Cardiac muscle cell (in vitro differentiated cells and primary cell): ENCODE measurements around the gene TAS1R2. TPM values are rescaled to one million over a fixed set of nuclear protein-coding genes. Genes with fewer than 3 reads are reported as not detected.
A peak's percentile ranks its signal among the peaks of the same experiment; 100 is the strongest.

Source experiments
- DNase-seq, 2 donors: peaks; one replicate each; pipeline versions ENCODE4 v3.0.0 to v3.0.0-alpha.2; 2010 to 2017; ENCODE audit warnings: low read depth in 1 of 2, low spot score in 1 of 2
- H3K27ac ChIP-seq: fragments of 200-600 bp; sonication (generic); 2 replicates; pipeline ENCODE4 v1.5.1; 2016
- H3K27me3 ChIP-seq: fragments of 200-600 bp; sonication (generic); 2 replicates; pipeline ENCODE4 v1.6.0; 2016; ENCODE audit warnings: control low read depth
- H3K36me3 ChIP-seq: fragments of 200-600 bp; sonication (generic); 2 replicates; pipeline ENCODE4 v1.5.1; 2016; ENCODE audit warnings: control low read depth
- H3K4me1 ChIP-seq: fragments of 200-600 bp; sonication (generic); 2 replicates; pipeline ENCODE4 v1.8.1; 2017; ENCODE audit warnings: low read depth, mild to moderate bottlenecking, mixed run types
- H3K4me3 ChIP-seq: fragments of 200-600 bp; sonication (generic); 2 replicates; pipeline ENCODE4 v1.5.1; 2016; ENCODE audit warnings: mild to moderate bottlenecking
- H3K9me3 ChIP-seq: fragments of 200-600 bp; sonication (generic); 2 replicates; pipeline ENCODE4 v1.5.1; 2017; ENCODE audit warnings: low read depth, mild to moderate bottlenecking, control low read depth
- CTCF ChIP-seq: IDR thresholded peaks from 2 replicates; pipeline ENCODE4 v1.5.1; 2012; ENCODE audit warnings: low read depth, mild to moderate bottlenecking, low read length
- polyA plus RNA-seq: library from polyadenylated mRNA; unstranded; fragments of >200 nt; fragmentation: Nextera tagmentation; extraction: Ambion mirVana; gene quantifications from 2 replicates; pipeline ENCODE4 v1.2.1, GENCODE V29; 2016
- total RNA-seq: library from RNA; depleted of rRNA; stranded (reverse); fragments of >200 nt; gene quantifications from 2 replicates; pipeline ENCODE4 v1.2.3, GENCODE V29; 2016

Gene TAS1R2
- total and polyA plus RNA-seq, 2 experiments from 2014 or later, result not detected

GRCh38 chr1:18875107-18875795 is 15.8 kb upstream of the TAS1R2 start:
- Histone ChIP-seq H3K4me3 (no peak overlapping the region), H3K27me3 (no peaks in the 10 kb centered on the region), H3K4me1 (no peaks in the 10 kb centered on the region), H3K9me3 (no peaks in the 10 kb centered on the region), H3K36me3 (peaks cover 7% of the 10 kb centered on the region), H3K27ac (no peak overlapping the region)
- TF ChIP-seq CTCF, result peak; percentile 88
- DNase-seq, result peak; percentile 84 to 91

- DNase-seq, result no peak
- Histone ChIP-seq H3K36me3 (peaks cover 7% of the 10 kb centered on the region), H3K4me3 (no peak overlapping the region), H3K27ac (no peak overlapping the region), H3K4me1 (no peaks in the 10 kb centered on the region), H3K9me3 (no peaks in the 10 kb centered on the region), H3K27me3 (no peaks in the 10 kb centered on the region)
- TF ChIP-seq CTCF, result no peak
Measured at GRCh38 chr1:18874600-18874999, 15.1 kb upstream of the TAS1R2 start.

DNA sequence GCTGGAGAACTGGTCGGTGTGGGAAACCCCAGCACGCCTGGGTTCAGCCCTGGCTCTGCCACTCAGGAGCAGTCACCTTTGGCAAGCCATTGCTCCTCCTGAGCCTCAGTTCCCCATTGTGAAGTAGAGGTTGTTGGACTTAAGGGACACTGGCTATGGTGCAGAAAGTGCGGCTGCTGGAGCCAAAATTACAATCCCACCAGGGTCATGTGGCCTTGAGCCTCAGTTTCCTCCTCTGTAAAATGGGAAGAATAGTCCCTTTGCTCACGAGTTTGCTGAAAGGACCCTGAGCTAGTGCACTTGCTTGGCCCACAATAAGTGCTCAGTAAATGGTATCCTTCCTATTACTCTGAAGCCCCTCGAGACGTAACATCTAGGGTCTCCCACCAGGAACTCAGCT is 14.6 kb upstream of the TAS1R2 start:
- no peaks in the 10 kb centered on the region for H3K9me3 ChIP-seq
- DNase-seq, result no peak
- no peak for TF ChIP-seq CTCF
- H3K4me3 ChIP-seq, result no peak overlapping the region
- no peaks in the 10 kb centered on the region for H3K27me3 ChIP-seq
- no peaks in the 10 kb centered on the region for H3K4me1 ChIP-seq
- peaks cover 7% of the 10 kb centered on the region for H3K36me3 ChIP-seq
- H3K27ac ChIP-seq, result no peak overlapping the region

DNA sequence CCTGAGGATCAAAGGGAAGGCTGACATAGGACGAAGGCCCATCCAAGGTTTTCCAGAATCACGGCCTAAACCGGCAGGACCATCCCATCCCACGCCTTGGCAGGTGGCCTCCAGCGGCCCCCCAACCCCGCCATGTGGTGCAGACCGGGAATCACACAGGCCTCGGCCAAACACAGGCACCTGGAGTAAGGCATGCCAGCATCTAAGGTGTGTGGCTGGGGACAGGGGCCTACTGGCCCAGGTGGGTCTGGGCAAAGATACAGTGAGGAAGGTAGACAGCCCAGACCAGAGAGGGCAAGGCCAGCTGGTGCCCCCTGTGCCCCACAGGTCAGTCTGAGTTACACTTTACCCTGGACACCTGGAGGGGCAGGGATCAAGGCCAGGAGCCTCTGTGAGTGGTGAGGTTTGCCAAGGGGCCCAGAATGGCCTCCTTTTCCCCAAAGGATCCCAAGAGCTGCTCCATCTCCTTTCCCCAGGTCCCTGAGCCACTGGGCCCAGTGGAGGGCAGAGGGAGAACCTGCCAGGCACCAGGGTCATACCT is 12.7 kb upstream of the TAS1R2 start:
- H3K36me3 ChIP-seq, result peaks cover 7% of the 10 kb centered on the region
- TF ChIP-seq CTCF, result no peak
- no peak overlapping the region for H3K4me3 ChIP-seq
- no peaks in the 10 kb centered on the region for H3K4me1 ChIP-seq
- H3K9me3 ChIP-seq, result no peaks in the 10 kb centered on the region
- no peaks in the 10 kb centered on the region for H3K27me3 ChIP-seq
- no peak overlapping the region for H3K27ac ChIP-seq
- no peak for DNase-seq

DNA sequence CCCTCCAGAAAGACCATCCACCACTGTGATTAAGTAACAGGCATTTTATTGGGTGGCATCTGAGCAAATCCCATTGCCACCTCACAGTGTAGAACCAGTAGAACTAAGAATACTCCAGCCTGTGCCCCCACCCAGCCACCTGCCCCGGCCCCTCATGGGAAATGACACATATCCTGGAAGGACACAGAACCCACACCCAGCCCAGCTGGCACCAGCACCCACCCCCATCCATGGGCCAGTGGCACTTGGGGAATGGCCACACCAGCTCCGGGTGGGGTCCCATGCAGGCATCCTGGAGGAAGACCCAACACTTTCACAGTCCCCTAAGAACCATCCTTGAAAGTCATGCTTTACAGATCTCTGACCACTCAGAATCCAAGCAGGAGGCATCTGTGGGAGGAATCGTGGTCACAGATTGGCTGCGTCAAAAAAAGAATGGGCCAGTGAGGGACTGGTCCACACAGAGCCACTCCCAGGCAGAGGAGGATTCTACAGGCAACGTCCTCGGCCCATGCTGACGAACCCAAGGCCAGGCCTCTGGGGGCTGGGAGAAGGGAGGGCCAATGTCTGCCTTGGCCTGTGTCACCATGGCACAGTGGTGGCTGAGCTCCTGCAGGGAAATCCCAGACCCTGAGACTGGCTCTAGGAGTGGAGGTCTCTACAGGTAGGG is 12.1 kb upstream of the TAS1R2 start:
- H3K4me1 ChIP-seq, result no peaks in the 10 kb centered on the region
- peaks cover 7% of the 10 kb centered on the region for H3K36me3 ChIP-seq
- no peak for DNase-seq
- no peaks in the 10 kb centered on the region for H3K9me3 ChIP-seq
- no peak overlapping the region for H3K27ac ChIP-seq
- no peak for TF ChIP-seq CTCF
- no peak overlapping the region for H3K4me3 ChIP-seq
- no peaks in the 10 kb centered on the region for H3K27me3 ChIP-seq
